ENCODE results near the gene MRM2. TPM values are rescaled to one million over a fixed set of nuclear protein-coding genes. Genes with fewer than 3 reads are reported as not detected.
A peak's percentile ranks its signal among the peaks of the same experiment; 100 is the strongest.

The MRM2 gene
- total RNA-seq, 2 experiments from 2014 or later: 28.7 to 32.1 TPM

- no peak for ATAC-seq
- H3K36me3 Mint-ChIP-seq (ENCODE audit: low read depth): peaks cover 9% of the 10 kb centered on the region
- H3K4me3 Mint-ChIP-seq: no peak overlapping the region
Measured at GRCh38 chr7:2253525-2254244, 11.7 kb upstream of the MRM2 start.

GRCh38 chr7:2253021-2253420 is 11.0 kb upstream of the MRM2 start:
- Mint-ChIP-seq H3K36me3 (ENCODE audit: low read depth) (peaks cover 11% of the 10 kb centered on the region), H3K27me3 (no peaks in the 10 kb centered on the region), H3K4me1 (peaks cover 12% of the 10 kb centered on the region), H3K9me3 (ENCODE audit: low read depth) (no peaks in the 10 kb centered on the region), H3K4me3 (no peak overlapping the region), H3K27ac (no peak overlapping the region)
- DNase-seq (no peak), ATAC-seq (no peak)
- ChIA-PET POLR2A (no interaction called here), CTCF (no interaction called here)
- intact Hi-C loops (cut with DNase I, micrococcal nuclease): no loop called here

More at GRCh38 chr7:2253525-2254244, 11.7 kb upstream of the MRM2 start:
- H3K27me3 Mint-ChIP-seq: no peaks in the 10 kb centered on the region
- intact Hi-C loops (cut with DNase I, micrococcal nuclease): no loop called here
- CTCF ChIA-PET: interaction anchor here (0.6 kb wide), 2 partner anchors 263 to 454 kb away, joined by 3 read pairs; no protein-coding TSS in a partner anchor
- H3K4me1 Mint-ChIP-seq: peaks cover 11% of the 10 kb centered on the region
- DNase-seq: no peak
- POLR2A ChIA-PET: no interaction called here
- no peak overlapping the region for H3K27ac Mint-ChIP-seq
- no peaks in the 10 kb centered on the region for H3K9me3 Mint-ChIP-seq (ENCODE audit: low read depth)

- peak; percentile 26 for ATAC-seq
- ChIA-PET POLR2A (no interaction called here), CTCF (interaction anchor here (1.5 kb wide), 1 partner anchor 96 kb away, joined by 5 read pairs; no protein-coding TSS in a partner anchor)
- no peaks in the 10 kb centered on the region for H3K9me3 Mint-ChIP-seq (ENCODE audit: low read depth)
- peaks cover 8% of the 10 kb centered on the region for H3K36me3 Mint-ChIP-seq (ENCODE audit: low read depth)
- H3K27ac Mint-ChIP-seq: no peak overlapping the region
- no peaks in the 10 kb centered on the region for H3K27me3 Mint-ChIP-seq
- no peak overlapping the region for H3K4me3 Mint-ChIP-seq
- H3K4me1 Mint-ChIP-seq: peaks cover 12% of the 10 kb centered on the region
- intact Hi-C loops (cut with DNase I, micrococcal nuclease): no loop called here
- DNase-seq: no peak
Measured at GRCh38 chr7:2251841-2252771, 10.1 kb upstream of the MRM2 start.

GRCh38 chr7:2251381-2251780 is 9.4 kb upstream of the MRM2 start:
- intact Hi-C loops (cut with DNase I, micrococcal nuclease): no loop called here
- no peaks in the 10 kb centered on the region for H3K27me3 Mint-ChIP-seq
- peaks cover 12% of the 10 kb centered on the region for H3K4me1 Mint-ChIP-seq
- H3K27ac Mint-ChIP-seq: no peak overlapping the region
- DNase-seq: no peak
- CTCF ChIA-PET: interaction anchor here (1.5 kb wide), 1 partner anchor 96 kb away, joined by 5 read pairs; no protein-coding TSS in a partner anchor
- H3K9me3 Mint-ChIP-seq (ENCODE audit: low read depth): no peaks in the 10 kb centered on the region
- H3K36me3 Mint-ChIP-seq (ENCODE audit: low read depth): peaks cover 8% of the 10 kb centered on the region
- ATAC-seq: no peak
- H3K4me3 Mint-ChIP-seq: no peak overlapping the region
- POLR2A ChIA-PET: no interaction called here

- ChIA-PET POLR2A (no interaction called here), CTCF (interaction anchor here (2.3 kb wide), 1 partner anchor 98 kb away, joined by 9 read pairs; no protein-coding TSS in a partner anchor)
- Mint-ChIP-seq H3K36me3 (ENCODE audit: low read depth) (peaks cover 18% of the 10 kb centered on the region), H3K4me1 (peaks cover 12% of the 10 kb centered on the region), H3K4me3 (no peak overlapping the region), H3K9me3 (ENCODE audit: low read depth) (no peaks in the 10 kb centered on the region), H3K27me3 (no peaks in the 10 kb centered on the region), H3K27ac (no peak overlapping the region)
- ATAC-seq (no peak), DNase-seq (no peak)
- intact Hi-C loops (cut with DNase I, micrococcal nuclease): loop anchor here in 1 of 2 experiments (5.0 kb wide), 1 partner anchor 102 kb away; the partner anchor contains the start of gene EIF3B
Measured at GRCh38 chr7:2249744-2250323, 7.8 kb upstream of the MRM2 start.

GRCh38 chr7:2248984-2249694 is 7.1 kb upstream of the MRM2 start:
- ATAC-seq: peak; percentile 32
- Mint-ChIP-seq H3K4me1 (peaks cover 12% of the 10 kb centered on the region), H3K27me3 (no peaks in the 10 kb centered on the region), H3K36me3 (ENCODE audit: low read depth) (peaks cover 19% of the 10 kb centered on the region), H3K9me3 (ENCODE audit: low read depth) (no peaks in the 10 kb centered on the region), H3K4me3 (no peak overlapping the region), H3K27ac (peak overlapping the region; percentile 55)
- intact Hi-C loops (cut with DNase I, micrococcal nuclease): loop anchor here in 1 of 2 experiments (5.0 kb wide), 1 partner anchor 103 kb away; the partner anchor contains the start of gene EIF3B
- ChIA-PET POLR2A (no interaction called here), CTCF (interaction anchor here (0.6 to 2.3 kb wide), 5 partner anchors 11 to 670 kb away, joined by 3 to 9 read pairs (median 4); no protein-coding TSS in a partner anchor)
- no peak for DNase-seq

- intact Hi-C loops (cut with DNase I, micrococcal nuclease): loop anchor here in 1 of 2 experiments (5.0 kb wide), 1 partner anchor 105 kb away; the partner anchor contains the start of gene EIF3B
- Mint-ChIP-seq H3K27ac (no peak overlapping the region), H3K27me3 (no peaks in the 10 kb centered on the region), H3K36me3 (ENCODE audit: low read depth) (peaks cover 19% of the 10 kb centered on the region), H3K9me3 (ENCODE audit: low read depth) (no peaks in the 10 kb centered on the region), H3K4me3 (no peak overlapping the region), H3K4me1 (peaks cover 15% of the 10 kb centered on the region)
- ChIA-PET CTCF (interaction anchor here (0.6 to 2.3 kb wide), 6 partner anchors 13 to 459 kb away, joined by 3 to 9 read pairs (median 3); partner anchors contain the start of gene TTYH3), POLR2A (no interaction called here)
- peak; percentile 61 for DNase-seq
- ATAC-seq: peak; percentile 39
Measured at GRCh38 chr7:2247141-2247995, 5.4 kb upstream of the MRM2 start.

GRCh38 chr7:2245883-2246675 is 4.1 kb upstream of the MRM2 start:
- ChIA-PET POLR2A (no interaction called here), CTCF (no interaction called here)
- no peaks in the 10 kb centered on the region for H3K27me3 Mint-ChIP-seq
- H3K4me1 Mint-ChIP-seq: peaks cover 15% of the 10 kb centered on the region
- no peak overlapping the region for H3K4me3 Mint-ChIP-seq
- intact Hi-C loops (cut with DNase I, micrococcal nuclease): loop anchor here in 1 of 2 experiments (5.0 kb wide), 1 partner anchor 106 kb away; the partner anchor contains the start of gene EIF3B
- DNase-seq (no peak), ATAC-seq (no peak)
- H3K9me3 Mint-ChIP-seq (ENCODE audit: low read depth): no peaks in the 10 kb centered on the region
- no peak overlapping the region for H3K27ac Mint-ChIP-seq
- peaks cover 19% of the 10 kb centered on the region for H3K36me3 Mint-ChIP-seq (ENCODE audit: low read depth)

GRCh38 chr7:2244404-2244995 is 2.5 kb upstream of the MRM2 start:
- ChIA-PET CTCF (interaction anchor here (0.5 to 0.8 kb wide), 2 partner anchors 18 to 93 kb away, joined by 3 to 5 read pairs; no protein-coding TSS in a partner anchor), POLR2A (no interaction called here)
- H3K36me3 Mint-ChIP-seq (ENCODE audit: low read depth): peaks cover 19% of the 10 kb centered on the region
- intact Hi-C loops (cut with DNase I, micrococcal nuclease): loop anchor here in 1 of 2 experiments (5.0 kb wide), 2 partner anchors 142 to 388 kb away; partner anchors contain the start of gene TTYH3
- H3K9me3 Mint-ChIP-seq (ENCODE audit: low read depth): no peaks in the 10 kb centered on the region
- H3K4me1 Mint-ChIP-seq: peaks cover 18% of the 10 kb centered on the region
- H3K4me3 Mint-ChIP-seq: no peak overlapping the region
- no peaks in the 10 kb centered on the region for H3K27me3 Mint-ChIP-seq
- DNase-seq: no peak
- no peak overlapping the region for H3K27ac Mint-ChIP-seq
- no peak for ATAC-seq
